ENCODE measurements around the gene SBDS.
"Not testable (repeated sequence)": the region's sequence is repeated elsewhere in the genome, so short reads cannot be mapped to it uniquely, and the experiment has no call there.

SBDS gene

GRCh38 chr7:66995050-66995776 is at the start of gene SBDS:
TSS of gene SBDS (minus strand) at chr7:66995586. CDS start at chr7:66995417, 169 bp downstream.
- DNase-seq (ENCODE audit: low read depth): peak; percentile 95

DNA sequence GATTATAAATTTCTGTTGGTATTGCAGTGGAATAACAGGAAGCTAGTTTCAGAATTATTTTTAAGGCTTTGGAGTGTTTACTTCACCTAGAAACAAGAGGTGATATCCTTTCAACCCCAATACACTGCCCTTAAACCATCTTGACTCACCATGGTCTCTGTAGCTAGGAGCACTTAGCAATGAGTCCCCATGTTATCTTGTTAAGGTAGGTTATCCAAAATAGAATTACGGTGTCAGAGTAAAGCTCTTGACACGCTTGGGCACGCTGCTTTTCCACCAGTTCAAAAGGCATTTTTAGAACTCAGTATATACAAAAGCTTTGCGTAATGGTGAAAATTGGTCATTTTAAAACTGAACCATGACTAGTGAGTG is 48.2 kb upstream of the SBDS start:
- DNase-seq (ENCODE audit: low read depth): not testable (repeated sequence)

- not testable (repeated sequence) for DNase-seq (ENCODE audit: low read depth)
Observed at GRCh38 chr7:67042781-67043558, 47.6 kb upstream of the SBDS start.

GRCh38 chr7:67040832-67041231 is 45.4 kb upstream of the SBDS start:
- not testable (repeated sequence) for DNase-seq (ENCODE audit: low read depth)

DNA sequence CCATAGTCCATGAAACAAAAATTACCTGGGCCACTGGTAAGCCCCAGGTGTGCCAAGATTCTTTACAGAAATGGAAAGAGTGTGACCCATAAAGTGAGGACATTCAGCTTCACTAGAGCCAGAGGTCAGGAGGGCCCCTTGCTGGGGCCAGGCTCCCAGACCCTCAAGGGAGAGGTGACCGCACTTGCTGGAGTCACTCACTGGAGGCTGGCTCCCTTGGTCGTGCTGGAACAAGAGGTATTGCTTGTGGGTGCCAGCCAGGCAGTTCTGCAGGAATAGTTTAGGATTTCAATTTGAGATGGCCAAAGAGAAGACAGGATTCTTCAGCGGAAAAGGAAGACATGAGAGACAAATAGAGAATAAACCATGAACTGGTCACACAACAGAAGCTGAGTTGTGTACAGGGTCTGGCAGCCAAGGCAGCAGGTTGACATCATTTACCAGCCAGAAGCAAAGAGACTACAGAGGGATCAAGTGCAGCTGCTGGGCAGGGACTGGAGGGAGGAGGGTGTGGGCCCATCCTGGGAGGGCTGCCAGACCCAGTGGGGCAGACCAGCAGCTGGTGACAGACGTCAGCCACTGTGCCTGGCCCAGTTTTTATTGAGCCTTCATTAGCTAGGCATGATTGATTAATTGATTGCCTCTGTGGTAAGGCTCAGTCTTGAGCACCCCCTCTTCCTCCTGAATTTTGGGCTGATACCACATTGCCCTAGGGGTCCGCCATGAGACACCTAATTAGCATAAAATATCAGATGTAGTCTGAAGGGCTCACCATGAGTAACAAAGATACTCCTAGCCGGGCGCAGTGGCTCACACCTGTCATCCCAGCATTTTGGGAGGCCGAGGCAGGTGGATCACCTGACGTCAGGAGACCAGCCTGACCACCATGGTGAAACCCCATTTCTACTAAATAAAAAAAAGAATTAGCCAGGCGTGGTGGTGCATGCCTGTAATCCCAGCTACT is 41.3 kb upstream of the SBDS start:
- DNase-seq (ENCODE audit: low read depth): not testable (repeated sequence)

GRCh38 chr7:67033251-67033650 is 37.9 kb upstream of the SBDS start:
- DNase-seq (ENCODE audit: low read depth): no peak

DNA sequence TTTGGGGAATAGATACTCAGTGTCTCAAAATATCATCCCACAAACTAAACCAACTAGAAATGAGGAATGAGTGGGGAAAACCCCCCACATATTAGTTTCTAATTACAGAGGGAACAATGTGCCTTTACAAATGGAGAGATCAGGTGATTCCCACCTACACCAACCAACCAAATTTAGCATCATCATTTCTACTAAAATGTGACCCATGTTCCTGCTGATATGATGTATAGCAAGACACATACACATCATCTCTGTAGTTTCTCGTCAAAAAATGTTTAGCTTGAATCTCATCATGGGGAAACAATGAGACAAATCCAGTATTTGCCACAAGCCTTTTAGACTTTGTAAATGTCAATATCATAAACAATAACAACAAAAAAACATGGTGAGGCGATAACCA is 36.3 kb upstream of the SBDS start:
- DNase-seq (ENCODE audit: low read depth): not testable (repeated sequence)

DNA sequence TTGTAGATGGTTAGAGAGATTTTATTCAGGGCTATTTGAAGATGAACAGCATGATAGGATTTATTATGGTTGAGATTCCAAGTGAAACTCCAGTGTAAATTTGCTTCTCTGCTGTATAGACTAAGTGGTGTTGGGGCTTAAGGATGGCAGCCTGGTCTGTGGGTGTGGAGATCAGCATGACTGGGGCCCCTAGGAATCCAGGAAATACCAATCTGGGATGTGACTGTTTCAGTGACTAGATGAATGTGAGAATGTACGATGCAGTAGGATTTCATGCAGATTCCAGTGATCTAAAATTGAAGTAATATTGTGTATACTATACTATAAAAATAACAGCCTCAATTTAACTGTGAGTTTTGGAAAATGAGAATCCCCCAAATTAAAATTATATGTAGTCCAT is 30.1 kb upstream of the SBDS start:
- DNase-seq (ENCODE audit: low read depth): not testable (repeated sequence)

DNA sequence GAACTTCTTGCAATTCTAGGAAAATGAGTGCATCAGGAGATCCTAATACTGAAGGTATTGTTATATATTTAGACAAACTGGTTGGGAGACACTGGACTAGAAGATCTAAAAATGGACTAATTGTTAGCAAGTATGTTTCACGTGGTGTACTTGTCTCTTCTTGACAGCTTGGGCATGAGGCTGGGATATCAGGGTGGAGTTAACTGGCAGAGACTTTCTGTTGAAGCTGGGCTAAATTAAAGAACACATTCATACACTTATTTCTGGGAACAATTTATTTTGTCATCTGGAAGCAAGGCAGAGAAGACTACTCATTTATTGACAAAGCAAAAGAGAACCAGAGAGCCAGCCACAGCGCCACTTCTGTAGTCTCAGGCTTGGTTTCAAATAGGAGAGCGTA is 27.1 kb upstream of the SBDS start:
- DNase-seq (ENCODE audit: low read depth): no peak

- no peak for DNase-seq (ENCODE audit: low read depth)
Observed at GRCh38 chr7:67021260-67021659, 25.9 kb upstream of the SBDS start.

- DNase-seq (ENCODE audit: low read depth): no peak
Observed at GRCh38 chr7:67019562-67020390, 24.4 kb upstream of the SBDS start.

GRCh38 chr7:67018940-67019339 is 23.6 kb upstream of the SBDS start:
- DNase-seq (ENCODE audit: low read depth): no peak

GRCh38 chr7:67017971-67018370 is 22.6 kb upstream of the SBDS start:
- not testable (repeated sequence) for DNase-seq (ENCODE audit: low read depth)

GRCh38 chr7:67014076-67014622 is 18.8 kb upstream of the SBDS start:
- not testable (repeated sequence) for DNase-seq (ENCODE audit: low read depth)

- not testable (repeated sequence) for DNase-seq (ENCODE audit: low read depth)
Observed at GRCh38 chr7:67009677-67010076, 14.3 kb upstream of the SBDS start.

DNA sequence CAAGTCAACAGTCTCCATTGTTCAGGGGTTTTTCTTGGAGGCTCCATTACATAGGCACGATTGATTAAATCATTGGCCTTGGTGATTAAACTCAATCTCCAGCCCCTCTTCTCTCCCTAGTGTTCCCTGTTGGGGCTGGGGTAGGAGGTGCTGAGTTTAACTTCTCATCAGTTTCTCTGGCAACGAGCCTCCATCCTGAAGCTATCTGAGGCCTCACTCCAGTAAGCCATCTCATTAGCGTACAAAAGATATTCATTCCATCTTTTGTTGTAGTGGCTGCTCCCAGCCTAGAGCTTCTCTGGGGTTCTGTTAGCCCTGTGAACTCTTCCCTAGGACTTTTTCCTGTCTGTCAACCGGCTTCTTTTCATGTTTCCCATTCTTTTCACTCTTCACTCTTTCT is 12.9 kb upstream of the SBDS start:
- no peak for DNase-seq (ENCODE audit: low read depth)

DNA sequence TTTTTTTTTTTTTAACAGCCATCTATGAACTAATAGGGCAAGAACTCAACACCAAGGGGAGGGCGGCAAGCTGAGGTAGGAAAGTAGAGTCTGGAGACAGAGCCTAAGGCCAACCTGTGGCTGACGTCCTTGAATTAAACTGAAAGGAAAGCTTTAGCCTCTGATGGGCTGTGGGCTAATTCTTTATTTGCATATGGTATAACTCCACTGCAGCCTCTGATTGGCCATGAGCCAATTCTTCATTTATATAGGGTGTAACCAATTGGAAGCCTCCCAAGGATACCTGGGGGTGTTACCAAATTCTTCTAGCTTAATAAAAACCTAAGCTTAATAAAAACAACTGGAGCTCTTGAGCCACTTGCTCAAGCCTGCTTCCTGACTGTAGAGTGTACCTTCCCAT is 11.6 kb upstream of the SBDS start:
- DNase-seq (ENCODE audit: low read depth): no peak

GRCh38 chr7:67004145-67004544 is 8.8 kb upstream of the SBDS start:
- not testable (repeated sequence) for DNase-seq (ENCODE audit: low read depth)

- DNase-seq (ENCODE audit: low read depth): not testable (repeated sequence)
Observed at GRCh38 chr7:67000601-67001258, 5.3 kb upstream of the SBDS start.

GRCh38 chr7:66996444-66997191 is 1.2 kb upstream of the SBDS start, which contains the start of gene TYW1:
TSS of gene TYW1 (plus strand) at chr7:66996833. CDS start at chr7:66996979, 146 bp downstream.
- DNase-seq (ENCODE audit: low read depth): peak; percentile 86
